H1 (cell line): ENCODE data around the gene MBTPS1. TPM values are rescaled to one million over a fixed set of nuclear protein-coding genes. Genes with fewer than 3 reads are reported as not detected.

ENCODE experiments used
- CTCF ChIP-seq, 3 experiments: IDR thresholded peaks; 1 replicate in 2 of 3; 2 replicates in 1 of 3; pipeline versions ENCODE4 v1.5.1 to v1.6.1; 2011; ENCODE audit warnings: low read length in 3 of 3, mild to moderate bottlenecking in 3 of 3, inconsistent platforms in 2 of 3, low read depth in 1 of 3, moderate library complexity in 1 of 3; ENCODE audit not compliant: insufficient read depth in 1 of 3; ENCODE audit errors: control extremely low read depth in 1 of 3
- polyA plus RNA-seq, 7 experiments: library from polyadenylated mRNA; depleted of rRNA in 3 of 7; stranded (reverse) in 5 of 7; unstranded in 2 of 7; fragments of >200 nt in 5 of 7; fragments of 200-250 nt in 2 of 7; gene quantifications; 1 replicate in 5 of 7; 2 replicates in 1 of 7; 4 replicates in 1 of 7; pipeline versions ENCODE4 v1.2.1 to v1.2.3, GENCODE V29; 2011 to 2013; ENCODE audit warnings: missing spikeins in 2 of 7, mixed read lengths in 2 of 7
- total RNA-seq: library from RNA; stranded (reverse); fragmentation: NEBNext Ultra II Directional; extraction: Animal tissue kit (Norgen Biotek cat#: 25700); gene quantifications from 2 replicates; pipeline ENCODE4 v1.2.1, GENCODE V29; 2021

MBTPS1 gene
- total and polyA plus RNA-seq, 2 of the 8 experiments (the other 6 are each of a cell fraction or from before 2014, with no cell fraction given), result 30.6 to 53.3 TPM

- no peak for TF ChIP-seq CTCF (IDR thresholded peaks at IDR 0.05; ENCODE audit: control extremely low read depth in 1 of 3, insufficient read depth in 1 of 3, low read depth in 1 of 3, low read length in 3 of 3)
Measured at GRCh38 chr16:84136331-84137125, 19.8 kb upstream of the MBTPS1 start (continued).
